ENCODE results near the gene ARMC9.

DNA sequence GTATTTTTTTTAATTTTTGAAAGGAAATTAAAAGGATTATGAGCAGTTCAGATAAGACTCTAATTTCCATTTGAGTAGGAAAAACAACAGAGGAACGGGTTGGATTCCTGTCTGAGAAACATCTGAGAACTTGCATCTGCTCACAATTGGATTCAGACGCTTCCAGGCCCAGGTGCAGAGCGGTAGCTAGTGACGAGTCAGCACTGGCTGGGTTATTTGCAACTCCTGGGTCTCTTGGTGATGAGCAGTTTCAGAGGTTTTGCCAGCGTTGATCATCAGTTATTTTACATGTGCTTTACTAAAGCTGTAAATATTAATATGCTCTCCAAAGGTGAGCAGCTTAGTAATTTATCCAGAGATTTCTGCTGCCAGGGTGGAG is 158.0 kb downstream of the ARMC9 start:
- TF ChIP-seq CTCF (IDR thresholded peaks at IDR 0.05) (no peak), POLR2A (IDR thresholded peaks at IDR 0.05) (no peak)

Measured in ovary (tissue), 3 donors.